ENCODE data around the gene PCGF3. TPM values are rescaled to one million over a fixed set of nuclear protein-coding genes. Genes with fewer than 3 reads are reported as not detected.

The PCGF3 gene
- total and polyA plus RNA-seq, 10 of the 15 experiments (the other 5 are each of a cell fraction or from before 2014, with no cell fraction given): 2.2 to 43.8 (median 15.9) TPM

GRCh38 chr4:679104-679481, 26.5 kb upstream of the PCGF3 start (continued):
- TF ChIP-seq, protein P1, sequence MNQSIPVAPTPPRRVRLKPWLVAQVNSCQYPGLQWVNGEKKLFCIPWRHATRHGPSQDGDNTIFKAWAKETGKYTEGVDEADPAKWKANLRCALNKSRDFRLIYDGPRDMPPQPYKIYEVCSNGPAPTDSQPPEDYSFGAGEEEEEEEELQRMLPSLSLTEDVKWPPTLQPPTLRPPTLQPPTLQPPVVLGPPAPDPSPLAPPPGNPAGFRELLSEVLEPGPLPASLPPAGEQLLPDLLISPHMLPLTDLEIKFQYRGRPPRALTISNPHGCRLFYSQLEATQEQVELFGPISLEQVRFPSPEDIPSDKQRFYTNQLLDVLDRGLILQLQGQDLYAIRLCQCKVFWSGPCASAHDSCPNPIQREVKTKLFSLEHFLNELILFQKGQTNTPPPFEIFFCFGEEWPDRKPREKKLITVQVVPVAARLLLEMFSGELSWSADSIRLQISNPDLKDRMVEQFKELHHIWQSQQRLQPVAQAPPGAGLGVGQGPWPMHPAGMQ (IDR thresholded peaks at IDR 0.05; ENCODE audit: borderline replicate concordance): no peak
- no peak for TF ChIP-seq ATF2 (IDR thresholded peaks at IDR 0.05; ENCODE audit: low read length)
- TF ChIP-seq CBFB (IDR thresholded peaks at IDR 0.05; ENCODE audit: low read depth): no peak
- TF ChIP-seq RBBP5 (conservative IDR thresholded peaks at IDR 0.05): no peak

GRCh38 chr4:679629-680028, 26.0 kb upstream of the PCGF3 start:
- no TSS peak for BruUV-seq (replicated peaks)
- ChIA-PET RAD21 (ENCODE audit: unreplicated experiment) (no interaction called here), SMC1A (ENCODE audit: uncharacterized antibody, unreplicated experiment) (interaction anchor here (1.1 kb wide), 1 partner anchor 74 kb away, joined by 3 read pairs; no protein-coding TSS in a partner anchor), POLR2A (no interaction called here), CTCF (interaction anchor here (0.8 to 1.3 kb wide), 2 partner anchors 21 to 74 kb away, joined by 3 read pairs; no protein-coding TSS in a partner anchor)
- Histone ChIP-seq H3K27ac (ENCODE audit: control insufficient read depth, insufficient read depth) (no peak overlapping the region), H3K27me3 (replicated peaks in 1 of 2; ENCODE audit: control insufficient read depth in 2 of 2, insufficient read depth in 2 of 2, low read length in 1 of 2) (no peaks in the 10 kb centered on the region), H3K36me3 (ENCODE audit: control insufficient read depth in 2 of 2, insufficient read depth in 2 of 2, low read length in 1 of 2) (no peaks in the 10 kb centered on the region), H3K9ac (ENCODE audit: control insufficient read depth, insufficient read depth, low read length) (no peak overlapping the region), H3K9me3 (replicated peaks; ENCODE audit: control insufficient read depth, insufficient read depth, low read length) (no peaks in the 10 kb centered on the region), H2AFZ (ENCODE audit: control insufficient read depth, low read depth, low read length) (no peak overlapping the region), H4K20me1 (ENCODE audit: control insufficient read depth, insufficient read depth) (no peaks in the 10 kb centered on the region), H3K79me2 (ENCODE audit: control insufficient read depth, insufficient read depth, low read length) (peaks cover 11% of the 10 kb centered on the region), H3K4me2 (ENCODE audit: control insufficient read depth, insufficient read depth) (no peak overlapping the region), H3K4me3 (no peak overlapping the region), H3K4me1 (ENCODE audit: control insufficient read depth, insufficient read depth, low read length) (peaks cover 38% of the 10 kb centered on the region)
- FAIRE-seq (no peak), ATAC-seq (no peak), DNase-seq (ENCODE audit: low read depth, low spot score) (no peak)
- in situ Hi-C loops (cut with MboI) (no loop called here), intact Hi-C loops (cut with micrococcal nuclease; ENCODE audit: unreplicated experiment) (loop anchor here (10.0 kb wide), 3 partner anchors 205 to 435 kb away; partner anchors contain the start of genes GAK and TMEM175)
- TF ChIP-seq TBL1XR1 (IDR thresholded peaks at IDR 0.05; ENCODE audit: low read depth, low read length) (no peak), ZZZ3 (IDR thresholded peaks at IDR 0.05; ENCODE audit: control insufficient read depth, insufficient read length, low read depth) (no peak), NR2C2 (IDR thresholded peaks at IDR 0.05; ENCODE audit: borderline replicate concordance, control insufficient read depth, insufficient read length, low read depth) (no peak)
- WGBS (ENCODE audit: insufficient coverage, insufficient replicate concordance, low lambda C conversion rate, missing lambda C conversion rate): 89% methylated on average over 11 of the region's 11 CpGs

Measured in GM12878 (cell line).